HG02852 (cell line): ENCODE data around the gene LSAMP.

ENCODE experiments used
- ATAC-seq: cut with Tn5 transposase; IDR thresholded peaks from one replicate; pipeline ENCODE4 v1.9.1; 2021; ENCODE audit warnings: mild to moderate bottlenecking, moderate library complexity; ENCODE audit not compliant: unreplicated experiment

Gene LSAMP

GRCh38 chr3:116179091-116179490, 266.2 kb downstream of the LSAMP start:
- ATAC-seq, result no peak

- ATAC-seq, result no peak
Measured at GRCh38 chr3:116176974-116177555, 268.2 kb downstream of the LSAMP start.

GRCh38 chr3:116166121-116166520, 279.2 kb downstream of the LSAMP start:
- ATAC-seq, result no peak

GRCh38 chr3:116165641-116166040, 279.6 kb downstream of the LSAMP start:
- ATAC-seq, result no peak

GRCh38 chr3:116165135-116165534, 280.2 kb downstream of the LSAMP start:
- ATAC-seq, result no peak

- ATAC-seq, result no peak
Measured at GRCh38 chr3:116164039-116164438, 281.2 kb downstream of the LSAMP start.

- ATAC-seq, result no peak
Measured at GRCh38 chr3:116161575-116162525, 283.4 kb downstream of the LSAMP start.

GRCh38 chr3:116160594-116160993, 284.7 kb downstream of the LSAMP start:
- ATAC-seq, result no peak

- ATAC-seq, result no peak
Measured at GRCh38 chr3:116155841-116156240, 289.4 kb downstream of the LSAMP start.

GRCh38 chr3:116154389-116154788, 290.9 kb downstream of the LSAMP start:
- no peak for ATAC-seq

- ATAC-seq, result no peak
Measured at GRCh38 chr3:116153174-116153573, 292.1 kb downstream of the LSAMP start.

- no peak for ATAC-seq
Measured at GRCh38 chr3:116150655-116151167, 294.6 kb downstream of the LSAMP start.

GRCh38 chr3:116148881-116149851, 296.1 kb downstream of the LSAMP start:
- no peak for ATAC-seq

GRCh38 chr3:116145613-116146012, 299.7 kb downstream of the LSAMP start:
- no peak for ATAC-seq

GRCh38 chr3:116141724-116142123, 303.6 kb downstream of the LSAMP start:
- ATAC-seq, result no peak

- peak; percentile 50 for ATAC-seq
Measured at GRCh38 chr3:116140100-116140689, 305.1 kb downstream of the LSAMP start.

- ATAC-seq, result peak; percentile 81
Measured at GRCh38 chr3:116139641-116140040, 305.6 kb downstream of the LSAMP start.

GRCh38 chr3:116135457-116136085, 309.7 kb downstream of the LSAMP start:
- ATAC-seq, result no peak

GRCh38 chr3:116129187-116129946, 315.9 kb downstream of the LSAMP start:
- ATAC-seq, result no peak
